Measurements from ENCODE around the gene SLC8A3.
A peak's percentile ranks its signal among the peaks of the same experiment; 100 is the strongest.

Gene SLC8A3

DNA sequence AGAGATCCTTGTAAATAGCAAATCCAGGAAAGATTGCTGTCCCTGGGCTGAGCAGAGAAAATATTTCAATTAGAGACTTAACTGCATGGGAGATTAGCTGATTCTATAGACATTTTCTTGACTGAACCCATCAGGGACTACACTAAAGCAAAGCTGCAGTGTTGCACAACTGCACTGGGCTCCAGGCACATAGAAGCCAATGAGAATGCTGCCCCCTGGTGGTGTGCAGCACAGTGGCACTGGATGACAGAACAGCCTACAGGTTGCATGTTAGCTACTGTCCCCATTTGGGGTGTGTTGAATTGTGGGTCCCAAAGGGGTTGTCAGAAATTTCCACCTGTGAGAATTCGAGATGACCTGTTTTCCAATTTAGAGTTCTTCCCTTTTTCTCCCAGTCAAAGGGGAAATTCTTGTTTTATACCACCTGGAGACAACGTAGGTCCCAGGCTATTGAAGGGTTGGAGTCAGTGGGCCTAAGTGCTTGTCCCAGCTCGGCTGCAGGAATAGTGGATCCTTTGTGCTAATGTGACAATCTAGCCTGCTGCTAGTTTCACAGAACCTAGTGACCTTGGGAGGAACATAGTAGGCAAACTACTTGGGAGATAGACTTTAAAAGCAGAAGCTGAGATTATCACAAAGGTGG is 114.7 kb downstream of the SLC8A3 start:
- peak in 1 of 3 donors; percentile 21 for DNase-seq (ENCODE audit: low read depth in 3 of 3, low spot score in 1 of 3)

- DNase-seq (ENCODE audit: low read depth in 3 of 3, low spot score in 1 of 3) = no peak
These were observed 119.6 kb downstream of the SLC8A3 start for GRCh38 chr14:70069186-70069585.

DNA sequence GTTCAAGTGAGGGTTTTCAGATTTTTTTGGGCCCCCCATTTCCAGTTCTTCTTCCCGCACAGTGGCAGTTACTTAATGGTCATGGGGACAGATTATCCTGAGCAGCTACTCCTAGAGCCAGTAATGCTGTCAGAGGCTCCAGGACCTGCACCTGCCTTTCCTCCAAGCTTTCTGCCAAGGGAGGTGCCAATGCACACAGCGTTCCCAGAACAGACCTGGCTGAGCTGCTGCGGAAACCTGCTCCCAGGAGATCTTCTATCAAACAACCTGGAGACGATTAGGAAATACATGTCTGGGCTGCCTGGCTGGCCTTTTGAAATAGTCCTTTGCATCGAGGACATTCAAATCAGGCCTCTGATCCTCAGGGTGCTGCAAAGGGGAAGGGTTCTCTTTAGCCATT is 120.9 kb downstream of the SLC8A3 start:
- DNase-seq (ENCODE audit: low read depth in 3 of 3, low spot score in 1 of 3) = no peak

GRCh38 chr14:70064136-70064865 is 124.5 kb downstream of the SLC8A3 start:
- DNase-seq (ENCODE audit: low read depth in 3 of 3, low spot score in 1 of 3) = no peak

DNA sequence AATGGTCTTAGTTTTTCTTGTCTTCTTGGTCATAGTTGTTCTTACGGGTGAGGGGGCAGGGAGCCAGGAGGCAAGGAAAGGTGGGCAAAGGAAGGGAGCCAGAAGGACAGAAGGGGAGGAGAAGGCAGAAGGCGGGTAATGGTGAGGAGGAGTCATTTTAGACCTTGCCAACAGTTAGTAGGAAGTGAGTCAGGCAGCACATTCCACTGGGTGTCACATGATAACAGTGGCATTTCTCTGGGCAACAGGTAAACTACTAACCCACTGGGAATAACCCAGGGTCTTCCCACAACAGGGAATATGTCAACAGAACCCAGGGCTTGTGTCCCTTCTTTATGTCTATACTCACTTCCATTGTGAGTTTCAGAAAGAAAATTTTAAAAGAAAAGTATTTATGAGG is 127.6 kb downstream of the SLC8A3 start:
- no peak for DNase-seq (ENCODE audit: low read depth in 3 of 3, low spot score in 1 of 3)

GRCh38 chr14:70059545-70059944 is 129.2 kb downstream of the SLC8A3 start:
- DNase-seq (ENCODE audit: low read depth in 3 of 3, low spot score in 1 of 3) = no peak

DNA sequence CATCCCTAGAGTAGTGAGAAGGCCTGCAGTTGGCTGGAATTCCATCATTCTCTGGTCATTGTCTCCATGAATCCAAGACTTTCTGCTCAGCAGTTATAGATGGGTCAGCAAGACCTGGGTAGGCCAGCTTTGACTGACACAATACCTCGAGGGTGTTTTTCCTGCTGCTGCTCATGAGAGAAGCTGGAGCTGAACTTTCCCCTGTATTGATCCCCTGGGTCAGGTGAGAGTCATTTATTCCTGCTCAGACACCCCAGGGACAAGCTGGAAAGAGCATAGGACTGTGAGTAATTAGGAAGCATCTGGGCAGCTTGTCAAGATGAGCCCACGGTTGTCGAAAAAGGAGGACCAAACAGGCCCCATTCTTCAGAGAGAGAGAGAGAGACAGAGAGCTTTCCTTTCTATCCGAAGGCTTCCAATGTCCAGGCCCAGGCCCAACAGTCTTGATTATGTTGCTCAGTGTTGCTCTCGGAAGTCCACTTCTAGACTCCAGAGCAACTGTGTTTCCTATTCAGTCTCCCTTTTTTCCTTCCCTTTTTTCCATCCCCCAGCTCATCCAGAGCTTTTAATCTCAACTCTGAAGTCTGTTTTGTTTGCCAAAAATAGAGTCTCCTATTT is 131.1 kb downstream of the SLC8A3 start:
- no peak for DNase-seq (ENCODE audit: low read depth in 3 of 3, low spot score in 1 of 3)

DNA sequence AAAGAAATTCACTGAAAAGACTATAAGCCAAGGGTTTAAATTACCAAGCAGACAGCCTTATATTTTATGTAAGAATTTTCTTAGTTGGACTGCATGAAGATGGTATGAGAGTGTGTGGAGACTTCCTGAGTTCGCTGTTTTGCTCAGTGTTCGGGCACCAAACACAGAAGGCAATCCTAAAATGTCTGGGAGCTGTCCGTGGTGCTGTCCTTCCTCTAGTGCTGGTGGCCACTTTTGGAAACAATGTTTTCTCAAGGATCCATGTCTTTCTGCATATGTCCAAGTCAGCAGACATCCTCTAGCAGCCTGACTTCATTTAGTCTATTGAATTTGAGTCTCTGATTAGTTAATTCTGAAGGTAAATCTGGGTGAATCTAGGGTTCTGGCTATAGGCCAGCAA is 135.8 kb downstream of the SLC8A3 start:
- DNase-seq (ENCODE audit: low read depth in 3 of 3, low spot score in 1 of 3) = no peak

DNA sequence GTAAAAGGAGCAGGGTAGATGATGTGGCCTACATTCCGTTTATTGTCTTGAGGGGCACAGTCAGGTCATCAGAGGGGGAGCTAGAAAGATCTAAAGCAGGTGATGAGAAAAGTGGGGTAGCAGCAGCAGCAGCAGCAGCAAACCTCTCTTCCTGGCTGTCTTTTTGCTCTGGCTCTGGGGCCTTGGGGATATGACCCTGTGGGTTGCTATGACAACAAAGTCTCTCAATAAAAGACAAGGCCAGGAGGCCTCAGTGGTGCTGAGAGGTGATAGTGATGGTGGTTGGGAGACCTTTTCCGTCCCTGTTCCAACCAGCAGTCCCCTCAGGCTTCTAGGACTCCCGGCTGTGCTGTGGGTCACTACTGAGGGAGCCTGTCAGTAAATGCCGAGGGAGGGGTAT is 138.6 kb downstream of the SLC8A3 start:
- no peak for DNase-seq (ENCODE audit: low read depth in 3 of 3, low spot score in 1 of 3)

DNA sequence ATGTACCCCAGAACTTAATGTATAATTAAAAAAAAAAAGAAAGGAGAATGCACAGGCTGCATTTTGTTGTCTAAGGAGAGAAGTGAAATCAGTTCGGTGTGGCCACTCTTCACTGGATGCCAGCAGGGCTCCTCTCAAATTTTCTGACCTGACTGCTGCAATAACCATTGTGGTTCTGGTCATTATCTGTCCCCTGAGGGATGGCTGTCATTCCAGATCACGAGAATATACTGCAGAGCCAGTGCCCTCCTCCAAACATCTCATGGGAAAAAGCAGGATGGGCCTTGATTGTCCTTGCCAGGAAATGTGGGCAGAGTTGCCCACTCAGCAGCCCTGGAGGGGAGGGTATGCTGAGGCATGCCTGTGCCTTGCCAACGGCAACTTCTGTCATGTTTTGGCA is 139.1 kb downstream of the SLC8A3 start:
- no peak for DNase-seq (ENCODE audit: low read depth in 3 of 3, low spot score in 1 of 3)

- no peak for DNase-seq (ENCODE audit: low read depth in 3 of 3, low spot score in 1 of 3)
These were observed 140.5 kb downstream of the SLC8A3 start for GRCh38 chr14:70048313-70048654.

DNA sequence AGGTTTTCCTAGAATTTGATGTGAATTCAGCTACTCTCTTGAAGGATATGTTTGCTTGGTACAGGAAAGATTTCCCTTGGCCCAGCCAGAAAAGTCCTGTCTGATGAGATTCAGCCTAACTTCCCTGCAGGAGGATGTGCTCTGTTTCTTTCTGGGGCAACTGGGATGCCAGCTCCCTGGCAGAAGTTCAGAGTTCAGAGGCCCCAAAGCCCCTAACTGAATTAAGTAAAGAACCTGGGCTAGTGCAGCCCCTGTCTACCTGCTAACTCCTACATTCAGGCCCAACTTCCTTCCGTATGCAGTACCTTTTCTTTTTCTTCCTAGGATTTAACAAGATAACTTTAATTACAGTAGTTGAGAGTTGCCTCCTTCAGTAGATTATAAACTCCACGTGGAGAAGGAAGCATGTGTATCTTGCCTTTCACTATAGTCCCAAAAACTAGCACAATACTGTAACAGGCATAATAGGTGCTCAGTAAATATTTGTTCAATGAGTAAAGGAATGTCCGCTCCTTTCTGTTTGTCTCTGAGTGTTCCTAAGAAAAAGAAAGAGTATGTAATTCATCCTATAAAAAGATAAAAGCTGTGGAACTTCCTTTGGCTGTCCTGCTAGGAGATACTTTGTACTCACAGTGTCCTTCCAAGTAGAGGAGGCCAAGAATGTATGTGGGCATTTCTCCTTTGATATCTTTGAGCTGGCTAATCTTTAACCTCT is 141.0 kb downstream of the SLC8A3 start:
- no peak for DNase-seq (ENCODE audit: low read depth in 3 of 3, low spot score in 1 of 3)

DNA sequence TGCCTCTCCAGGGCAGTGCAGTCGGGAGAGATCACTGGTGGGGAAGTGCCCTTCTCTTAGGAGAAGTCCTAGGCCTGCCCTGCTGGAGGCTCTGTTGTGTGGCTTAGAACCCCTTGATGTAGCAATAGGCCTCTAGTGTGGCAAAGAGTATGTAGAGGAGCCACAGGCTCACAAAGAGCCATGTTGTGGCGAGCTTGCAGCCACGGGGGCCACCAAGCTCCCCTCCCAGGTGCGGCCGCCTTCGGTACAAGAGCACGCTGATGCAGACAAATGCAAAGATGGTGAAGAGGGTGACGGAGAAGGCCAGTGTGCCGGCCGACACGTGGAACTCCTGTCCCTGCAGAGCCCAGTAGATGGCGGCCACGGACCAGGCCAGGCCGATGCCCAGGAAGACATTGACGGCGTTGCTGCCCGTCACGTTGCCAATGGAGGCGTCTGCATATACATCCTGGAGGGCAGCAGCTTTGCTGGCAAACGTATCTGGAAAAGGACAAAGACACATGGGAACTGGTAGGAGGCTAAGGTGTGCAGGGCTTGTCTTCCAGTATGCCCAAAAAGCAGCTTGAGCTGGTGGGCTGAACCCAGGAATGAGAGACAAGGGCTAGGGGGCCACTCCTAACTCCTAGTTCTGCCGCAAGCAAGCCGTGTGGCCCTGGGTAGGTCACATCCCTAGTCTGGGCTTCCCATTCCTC is 142.8 kb downstream of the SLC8A3 start:
- no peak for DNase-seq (ENCODE audit: low read depth in 3 of 3, low spot score in 1 of 3)

GRCh38 chr14:70045310-70045709 is 143.4 kb downstream of the SLC8A3 start:
- DNase-seq (ENCODE audit: low read depth in 3 of 3, low spot score in 1 of 3) = no peak

DNA sequence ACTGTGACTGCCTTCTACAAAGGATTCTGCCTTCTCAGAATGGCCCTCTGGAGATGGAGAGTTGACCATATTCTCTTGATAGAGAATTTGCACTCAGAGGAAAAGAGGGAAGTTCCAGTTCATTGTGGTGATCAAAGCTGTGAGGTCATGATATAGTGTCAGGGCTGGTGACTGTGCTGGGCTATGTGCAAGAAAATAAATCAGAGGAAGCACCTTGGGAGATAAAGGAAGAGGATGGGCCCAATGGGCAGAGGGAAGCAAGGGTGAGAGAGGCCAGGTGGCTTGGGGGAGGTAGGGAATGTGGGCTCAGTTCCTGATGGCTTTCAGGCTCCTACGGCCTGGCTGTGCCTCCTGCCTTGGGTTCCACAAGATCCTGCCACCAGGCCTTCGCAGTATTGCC is 145.8 kb downstream of the SLC8A3 start:
- no peak for DNase-seq (ENCODE audit: low read depth in 3 of 3, low spot score in 1 of 3)

DNA sequence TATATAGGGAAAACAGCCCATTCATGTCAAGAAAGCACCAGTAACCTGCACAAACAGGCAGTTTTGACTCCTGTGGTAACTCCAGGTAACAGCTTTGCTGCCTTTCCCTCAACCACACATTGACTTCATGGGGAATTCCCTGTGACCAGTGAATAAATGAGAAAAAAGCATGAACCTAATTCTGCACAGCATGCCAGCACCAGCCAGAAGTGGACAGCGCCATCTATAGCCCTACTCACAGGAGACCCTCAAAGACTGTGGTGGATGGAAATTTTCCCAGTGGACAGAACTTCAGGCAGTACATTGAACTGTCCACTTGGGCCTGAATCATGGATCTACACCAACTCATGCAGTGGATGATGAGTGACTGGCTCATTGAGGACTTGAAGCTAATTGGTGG is 152.1 kb downstream of the SLC8A3 start:
- DNase-seq (ENCODE audit: low read depth in 3 of 3, low spot score in 1 of 3) = no peak

- no peak for DNase-seq (ENCODE audit: low read depth in 3 of 3, low spot score in 1 of 3)
These were observed 154.5 kb downstream of the SLC8A3 start for GRCh38 chr14:70034257-70034656.

DNA sequence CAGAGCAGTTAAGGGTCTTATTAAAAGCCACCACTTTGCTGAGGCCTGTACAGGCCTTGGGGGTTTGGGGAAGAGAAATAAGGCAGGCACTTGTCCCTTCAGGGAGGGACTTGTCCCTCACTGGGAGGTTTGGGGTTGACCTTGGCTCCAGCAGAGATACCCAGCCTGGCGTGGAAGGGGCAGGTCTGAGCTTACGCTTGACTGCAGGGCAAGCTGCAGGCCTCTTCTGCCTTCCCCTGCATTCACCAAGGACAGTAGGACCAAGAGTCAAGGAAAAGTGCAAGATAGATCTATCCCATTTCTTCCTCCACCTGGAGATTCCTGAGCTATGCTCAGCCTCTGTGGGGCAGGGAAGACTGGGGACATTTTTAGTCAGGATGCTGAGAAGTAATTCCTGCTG is 155.2 kb downstream of the SLC8A3 start:
- no peak for DNase-seq (ENCODE audit: low read depth in 3 of 3, low spot score in 1 of 3)

DNA sequence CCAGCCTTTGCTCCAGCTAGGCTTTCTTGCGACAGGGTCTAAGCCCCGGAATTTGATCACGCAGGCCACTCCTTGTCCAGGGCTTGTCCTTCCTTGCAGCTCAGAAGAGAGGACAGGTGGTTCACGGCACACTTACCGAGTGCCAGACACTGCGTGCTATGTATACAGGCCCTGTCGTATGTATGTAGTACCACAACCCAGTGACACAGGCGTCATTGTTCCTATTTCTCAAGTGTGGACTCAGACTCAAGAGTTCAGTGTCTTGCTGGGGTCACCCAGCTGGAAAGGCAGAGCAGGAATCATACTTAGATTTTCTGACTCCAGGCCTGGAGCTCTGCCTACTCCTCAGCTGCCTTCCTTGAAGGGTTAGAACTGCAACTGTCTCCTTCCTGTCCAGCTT is 155.6 kb downstream of the SLC8A3 start:
- DNase-seq (ENCODE audit: low read depth in 3 of 3, low spot score in 1 of 3) = no peak

GRCh38 chr14:70032447-70032846 is 156.3 kb downstream of the SLC8A3 start:
- no peak for DNase-seq (ENCODE audit: low read depth in 3 of 3, low spot score in 1 of 3)

GRCh38 chr14:70032016-70032415 is 156.7 kb downstream of the SLC8A3 start:
- DNase-seq (ENCODE audit: low read depth in 3 of 3, low spot score in 1 of 3) = no peak
